Right lobe of liver (tissue), 4 donors: ENCODE results near the gene KRT33B.

Experiments used
- POLR2A ChIP-seq: fragments of 450-650 bp; IDR thresholded peaks from one replicate; pipeline ENCODE4 v1.6.1; 2017; ENCODE audit warnings: antibody characterized with exemption, mild to moderate bottlenecking
- TF ChIP-seq, protein P1 (sequence below), 4 donors: fragments of 200-600 bp in 3 of 4; fragments of 450-650 bp in 1 of 4; IDR thresholded peaks; one replicate each; pipeline versions ENCODE4 v1.5.1 to v1.8.0; 2016 to 2022; ENCODE audit warnings: antibody characterized with exemption in 4 of 4, mild to moderate bottlenecking in 2 of 4
- donor health status: DM: no; HTN: no; CAD: no.
- donor health status: DM: no; HTN: no; CAD: no.
- donor health status: DM: no; HTN: yes; CAD: no.

DNA sequence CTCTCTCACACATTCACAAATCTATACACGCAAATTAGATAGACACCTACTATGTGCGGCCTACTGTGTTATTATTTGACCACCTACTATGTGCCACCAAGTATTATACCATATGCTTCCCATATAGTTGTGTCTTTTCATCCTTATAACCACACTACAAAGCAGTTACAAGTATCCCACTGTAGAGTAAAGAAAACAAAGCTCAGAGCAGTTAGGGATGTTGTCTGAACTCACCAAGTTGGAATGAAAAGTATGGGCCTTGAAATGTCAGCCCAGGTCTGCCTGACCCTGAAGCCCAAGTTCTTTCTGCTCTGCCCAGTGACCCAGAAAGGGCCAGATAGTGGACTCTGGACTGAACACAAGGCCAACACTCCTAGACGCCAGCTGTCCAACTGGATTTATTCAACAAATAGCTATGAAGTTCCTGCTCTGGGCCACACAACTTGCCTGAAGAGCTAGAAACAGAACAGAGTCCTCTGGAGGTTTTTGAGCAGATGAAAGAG is 46.3 kb upstream of the KRT33B start:
- TF ChIP-seq POLR2A: no peak
- TF ChIP-seq, protein P1, sequence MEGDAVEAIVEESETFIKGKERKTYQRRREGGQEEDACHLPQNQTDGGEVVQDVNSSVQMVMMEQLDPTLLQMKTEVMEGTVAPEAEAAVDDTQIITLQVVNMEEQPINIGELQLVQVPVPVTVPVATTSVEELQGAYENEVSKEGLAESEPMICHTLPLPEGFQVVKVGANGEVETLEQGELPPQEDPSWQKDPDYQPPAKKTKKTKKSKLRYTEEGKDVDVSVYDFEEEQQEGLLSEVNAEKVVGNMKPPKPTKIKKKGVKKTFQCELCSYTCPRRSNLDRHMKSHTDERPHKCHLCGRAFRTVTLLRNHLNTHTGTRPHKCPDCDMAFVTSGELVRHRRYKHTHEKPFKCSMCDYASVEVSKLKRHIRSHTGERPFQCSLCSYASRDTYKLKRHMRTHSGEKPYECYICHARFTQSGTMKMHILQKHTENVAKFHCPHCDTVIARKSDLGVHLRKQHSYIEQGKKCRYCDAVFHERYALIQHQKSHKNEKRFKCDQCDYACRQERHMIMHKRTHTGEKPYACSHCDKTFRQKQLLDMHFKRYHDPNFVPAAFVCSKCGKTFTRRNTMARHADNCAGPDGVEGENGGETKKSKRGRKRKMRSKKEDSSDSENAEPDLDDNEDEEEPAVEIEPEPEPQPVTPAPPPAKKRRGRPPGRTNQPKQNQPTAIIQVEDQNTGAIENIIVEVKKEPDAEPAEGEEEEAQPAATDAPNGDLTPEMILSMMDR (IDR thresholded peaks at IDR 0.05): no peak
